ENCODE measurements around the gene NUP155. TPM values are rescaled to one million over a fixed set of nuclear protein-coding genes. Genes with fewer than 3 reads are reported as not detected.
"Not testable (repeated sequence)": the region's sequence is repeated elsewhere in the genome, so short reads cannot be mapped to it uniquely, and the experiment has no call there.

Gene NUP155
- total RNA-seq, 4 donors from 2014 or later: 12.3 to 54.6 (median 37.8) TPM

DNA sequence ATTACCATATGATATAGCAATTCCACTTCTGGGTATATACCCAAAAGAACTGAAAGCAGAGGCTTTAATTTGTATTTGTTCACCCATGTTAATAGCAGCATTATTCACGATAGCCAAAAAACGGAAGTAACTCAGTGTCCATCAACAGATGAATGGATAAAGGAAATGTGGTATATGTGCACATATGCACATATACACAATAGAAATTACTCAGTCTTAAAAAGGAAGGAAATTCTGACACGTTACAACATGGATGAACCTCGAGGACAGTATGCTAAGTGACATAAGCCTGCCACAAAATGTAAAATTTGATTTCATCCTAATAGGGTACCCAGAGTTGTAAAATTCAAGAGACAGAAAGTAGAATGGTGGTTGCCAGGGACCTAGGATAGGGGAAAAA, 54.9 kb downstream of the NUP155 start:
- Histone ChIP-seq H3K4me3 (no peak overlapping the region), H3K27me3 (no peaks in the 10 kb centered on the region), H3K4me1 (no peaks in the 10 kb centered on the region), H3K36me3 (no peaks in the 10 kb centered on the region), H3K9me3 (no peaks in the 10 kb centered on the region), H3K27ac (no peak overlapping the region)
- TF ChIP-seq, protein P1, sequence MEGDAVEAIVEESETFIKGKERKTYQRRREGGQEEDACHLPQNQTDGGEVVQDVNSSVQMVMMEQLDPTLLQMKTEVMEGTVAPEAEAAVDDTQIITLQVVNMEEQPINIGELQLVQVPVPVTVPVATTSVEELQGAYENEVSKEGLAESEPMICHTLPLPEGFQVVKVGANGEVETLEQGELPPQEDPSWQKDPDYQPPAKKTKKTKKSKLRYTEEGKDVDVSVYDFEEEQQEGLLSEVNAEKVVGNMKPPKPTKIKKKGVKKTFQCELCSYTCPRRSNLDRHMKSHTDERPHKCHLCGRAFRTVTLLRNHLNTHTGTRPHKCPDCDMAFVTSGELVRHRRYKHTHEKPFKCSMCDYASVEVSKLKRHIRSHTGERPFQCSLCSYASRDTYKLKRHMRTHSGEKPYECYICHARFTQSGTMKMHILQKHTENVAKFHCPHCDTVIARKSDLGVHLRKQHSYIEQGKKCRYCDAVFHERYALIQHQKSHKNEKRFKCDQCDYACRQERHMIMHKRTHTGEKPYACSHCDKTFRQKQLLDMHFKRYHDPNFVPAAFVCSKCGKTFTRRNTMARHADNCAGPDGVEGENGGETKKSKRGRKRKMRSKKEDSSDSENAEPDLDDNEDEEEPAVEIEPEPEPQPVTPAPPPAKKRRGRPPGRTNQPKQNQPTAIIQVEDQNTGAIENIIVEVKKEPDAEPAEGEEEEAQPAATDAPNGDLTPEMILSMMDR (IDR thresholded peaks at IDR 0.05): no peak
- TF ChIP-seq POLR2A (IDR thresholded peaks at IDR 0.05): no peak
- intact Hi-C loops (cut with DNase I; ENCODE audit: low total_unique reads): no loop called here
- no peak for DNase-seq

DNA sequence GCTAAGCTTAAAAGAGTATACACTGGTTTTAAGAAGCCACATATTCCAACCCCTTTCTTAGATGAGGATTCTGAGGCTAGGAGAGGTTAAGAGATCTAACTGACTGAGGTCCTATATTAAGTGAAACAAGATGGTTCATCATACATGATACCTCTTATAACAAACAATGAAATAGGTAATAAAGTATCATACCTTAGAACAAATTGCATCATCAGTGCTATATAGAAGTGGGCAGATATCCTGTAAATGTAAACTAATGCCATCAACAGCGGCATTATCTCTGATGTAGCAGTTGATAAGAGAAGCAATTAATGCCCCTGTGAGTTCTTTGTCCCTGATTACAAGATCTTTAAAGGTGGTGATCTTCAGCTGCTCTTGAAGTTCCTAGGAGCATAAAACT, 60.5 kb downstream of the NUP155 start:
- H3K9me3 ChIP-seq: no peaks in the 10 kb centered on the region
- no peaks in the 10 kb centered on the region for H3K4me1 ChIP-seq
- TF ChIP-seq, protein P1 (IDR thresholded peaks at IDR 0.05): no peak
- TF ChIP-seq POLR2A (IDR thresholded peaks at IDR 0.05): no peak
- H3K27ac ChIP-seq: no peak overlapping the region
- H3K4me3 ChIP-seq: no peak overlapping the region
- no peak for DNase-seq
- intact Hi-C loops (cut with DNase I; ENCODE audit: low total_unique reads): no loop called here
- no peaks in the 10 kb centered on the region for H3K27me3 ChIP-seq
- H3K36me3 ChIP-seq: no peaks in the 10 kb centered on the region

DNA sequence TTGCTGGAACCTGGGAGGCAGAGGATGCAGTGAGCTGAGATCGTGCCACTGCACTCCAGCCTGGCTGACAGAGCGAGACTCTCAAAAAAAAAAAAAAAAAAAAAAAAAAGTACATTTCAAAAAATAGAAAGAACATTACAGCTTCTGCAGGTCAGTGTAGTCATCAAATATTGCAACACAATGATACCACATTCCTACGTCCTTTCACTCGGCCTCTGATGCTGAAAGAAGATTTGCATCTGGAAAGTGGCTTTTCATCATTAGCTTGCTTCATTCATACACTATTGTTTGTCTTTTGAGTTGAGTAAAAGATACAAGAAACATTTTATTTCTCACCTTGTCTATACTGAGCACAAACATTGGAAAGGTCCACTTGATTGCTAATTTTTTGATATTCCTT, 62.1 kb downstream of the NUP155 start:
- no peak for DNase-seq
- TF ChIP-seq, protein P1 (IDR thresholded peaks at IDR 0.05): no peak
- no peak for TF ChIP-seq POLR2A (IDR thresholded peaks at IDR 0.05)
- no peaks in the 10 kb centered on the region for H3K4me1 ChIP-seq
- intact Hi-C loops (cut with DNase I; ENCODE audit: low total_unique reads): no loop called here
- H3K27ac ChIP-seq: no peak overlapping the region
- H3K36me3 ChIP-seq: no peaks in the 10 kb centered on the region
- H3K4me3 ChIP-seq: no peak overlapping the region
- H3K27me3 ChIP-seq: no peaks in the 10 kb centered on the region
- H3K9me3 ChIP-seq: no peaks in the 10 kb centered on the region

DNA sequence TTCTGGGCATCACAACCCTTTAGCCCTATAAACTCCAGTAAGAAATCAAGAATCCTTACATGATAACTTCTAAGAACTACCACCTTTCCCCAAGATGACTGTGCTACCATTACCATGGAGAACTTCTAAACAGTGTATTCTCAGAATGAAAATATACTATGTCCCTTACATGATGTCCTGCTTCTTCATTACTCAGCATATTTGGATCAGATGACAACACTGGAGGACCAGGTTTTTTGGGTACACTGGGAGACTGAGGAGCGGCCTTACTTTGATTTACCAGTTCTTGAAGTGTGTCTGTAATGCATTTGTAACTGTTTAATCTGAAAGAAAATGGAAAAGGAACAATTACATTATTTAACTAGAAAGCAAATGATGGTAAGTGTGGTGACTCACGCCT, 66.0 kb downstream of the NUP155 start:
- Histone ChIP-seq H3K36me3 (no peaks in the 10 kb centered on the region), H3K27ac (no peak overlapping the region), H3K4me3 (no peak overlapping the region), H3K4me1 (no peaks in the 10 kb centered on the region), H3K27me3 (no peaks in the 10 kb centered on the region), H3K9me3 (no peaks in the 10 kb centered on the region)
- TF ChIP-seq, protein P1 (IDR thresholded peaks at IDR 0.05): no peak
- no peak for TF ChIP-seq POLR2A (IDR thresholded peaks at IDR 0.05)
- DNase-seq: no peak
- intact Hi-C loops (cut with DNase I; ENCODE audit: low total_unique reads): no loop called here

GRCh38 chr5:37296313-37296712, 74.6 kb downstream of the NUP155 start:
- DNase-seq; intact Hi-C loops (cut with DNase I; ENCODE audit: low total_unique reads); H3K4me1 ChIP-seq; H3K9me3 ChIP-seq; H3K36me3 ChIP-seq; H3K27me3 ChIP-seq; H3K27ac ChIP-seq; H3K4me3 ChIP-seq: not testable (repeated sequence)

DNA sequence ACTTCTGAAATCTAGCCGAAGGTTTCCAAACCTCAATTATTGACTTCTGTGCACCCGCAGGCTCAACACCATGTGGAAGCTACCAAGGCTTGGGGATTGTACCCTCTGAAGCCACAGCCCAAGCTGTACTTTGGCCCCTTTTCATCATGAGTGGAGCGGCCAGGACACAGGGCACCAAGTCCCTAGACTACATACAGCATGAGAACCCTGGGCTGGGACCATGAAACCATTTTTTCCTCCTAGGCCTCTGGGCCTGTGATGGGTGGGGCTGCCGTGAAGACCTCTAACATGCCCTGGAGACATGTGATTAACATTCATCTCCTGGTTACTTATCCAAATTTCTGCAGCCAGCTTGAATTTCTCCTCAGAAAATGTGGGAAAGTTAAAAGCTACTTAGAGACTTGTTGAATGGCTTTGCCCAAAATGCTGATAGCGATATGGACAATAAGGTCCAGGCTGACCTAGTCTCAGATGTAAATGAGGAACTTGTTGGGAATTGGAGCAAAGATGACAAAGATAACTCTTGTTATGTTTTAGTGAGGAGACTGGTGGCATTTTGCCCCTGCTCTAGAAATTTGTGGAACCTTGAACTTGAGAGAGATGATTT, 87.6 kb downstream of the NUP155 start:
- no peaks in the 10 kb centered on the region for H3K9me3 ChIP-seq
- no peak for DNase-seq
- no peaks in the 10 kb centered on the region for H3K36me3 ChIP-seq
- no peaks in the 10 kb centered on the region for H3K27me3 ChIP-seq
- intact Hi-C loops (cut with DNase I; ENCODE audit: low total_unique reads): no loop called here
- no peaks in the 10 kb centered on the region for H3K4me1 ChIP-seq
- no peak overlapping the region for H3K4me3 ChIP-seq
- TF ChIP-seq, protein P1 (IDR thresholded peaks at IDR 0.05): no peak
- no peak for TF ChIP-seq POLR2A (IDR thresholded peaks at IDR 0.05)
- no peak overlapping the region for H3K27ac ChIP-seq

Data from uterus (tissue), 4 donors.